PFSK-1 (cell line): ENCODE measurements around the gene TBXAS1.

Source experiments
- FOXP2 ChIP-seq: optimal IDR thresholded peaks from 2 replicates; pipeline ENCODE3; 2011; ENCODE audit warnings: borderline replicate concordance, control low read depth, inconsistent platforms; ENCODE audit not compliant: insufficient read depth; ENCODE audit errors: extremely low read length, extremely low read depth
- POLR2AphosphoS5 ChIP-seq: IDR thresholded peaks from 2 replicates; pipeline ENCODE4 v1.6.1; 2012; ENCODE audit warnings: low read depth, mild to moderate bottlenecking, control low read depth, low read length, moderate library complexity
- SIN3A ChIP-seq: IDR thresholded peaks from 2 replicates; pipeline ENCODE4 v1.6.1; 2012; ENCODE audit warnings: mild to moderate bottlenecking, low read length, moderate library complexity, borderline replicate concordance; ENCODE audit not compliant: insufficient read depth
- TAF1 ChIP-seq: IDR thresholded peaks from 2 replicates; pipeline ENCODE4 v1.6.1; 2012; ENCODE audit warnings: low read length, control low read depth, borderline replicate concordance; ENCODE audit not compliant: insufficient read depth
- TF ChIP-seq, protein P1 (sequence below), 2 experiments: IDR thresholded peaks; 2 replicates each; pipeline versions ENCODE4 v1.6.1 to v1.8.0; 2011 to 2012; ENCODE audit warnings: low read depth in 2 of 2, low read length in 2 of 2, control low read depth in 1 of 2, inconsistent platforms in 1 of 2, mild to moderate bottlenecking in 1 of 2, moderate library complexity in 1 of 2; ENCODE audit not compliant: insufficient read depth in 1 of 2

DNA sequence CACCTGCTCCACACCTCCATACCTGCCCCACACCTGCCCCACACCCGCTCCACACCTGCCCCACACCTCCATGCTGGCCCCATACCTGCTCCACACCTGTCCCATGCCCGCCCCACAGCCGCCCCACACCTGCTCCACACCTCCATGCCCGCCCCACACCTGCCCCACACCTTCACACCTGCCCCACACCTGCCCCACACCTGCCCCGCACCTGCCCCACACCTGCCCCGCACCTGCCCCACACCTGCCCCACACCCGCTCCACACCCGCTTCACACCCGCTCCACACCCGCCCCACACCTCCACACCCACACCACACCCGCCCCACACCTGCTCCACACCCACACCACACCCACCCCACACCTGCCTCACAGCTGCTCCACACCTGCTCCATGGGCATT lies 180.7 kb downstream of the TBXAS1 start:
- TF ChIP-seq POLR2AphosphoS5 (no peak), TAF1 (no peak), SIN3A (no peak), FOXP2 (no peak)
- TF ChIP-seq, protein P1, sequence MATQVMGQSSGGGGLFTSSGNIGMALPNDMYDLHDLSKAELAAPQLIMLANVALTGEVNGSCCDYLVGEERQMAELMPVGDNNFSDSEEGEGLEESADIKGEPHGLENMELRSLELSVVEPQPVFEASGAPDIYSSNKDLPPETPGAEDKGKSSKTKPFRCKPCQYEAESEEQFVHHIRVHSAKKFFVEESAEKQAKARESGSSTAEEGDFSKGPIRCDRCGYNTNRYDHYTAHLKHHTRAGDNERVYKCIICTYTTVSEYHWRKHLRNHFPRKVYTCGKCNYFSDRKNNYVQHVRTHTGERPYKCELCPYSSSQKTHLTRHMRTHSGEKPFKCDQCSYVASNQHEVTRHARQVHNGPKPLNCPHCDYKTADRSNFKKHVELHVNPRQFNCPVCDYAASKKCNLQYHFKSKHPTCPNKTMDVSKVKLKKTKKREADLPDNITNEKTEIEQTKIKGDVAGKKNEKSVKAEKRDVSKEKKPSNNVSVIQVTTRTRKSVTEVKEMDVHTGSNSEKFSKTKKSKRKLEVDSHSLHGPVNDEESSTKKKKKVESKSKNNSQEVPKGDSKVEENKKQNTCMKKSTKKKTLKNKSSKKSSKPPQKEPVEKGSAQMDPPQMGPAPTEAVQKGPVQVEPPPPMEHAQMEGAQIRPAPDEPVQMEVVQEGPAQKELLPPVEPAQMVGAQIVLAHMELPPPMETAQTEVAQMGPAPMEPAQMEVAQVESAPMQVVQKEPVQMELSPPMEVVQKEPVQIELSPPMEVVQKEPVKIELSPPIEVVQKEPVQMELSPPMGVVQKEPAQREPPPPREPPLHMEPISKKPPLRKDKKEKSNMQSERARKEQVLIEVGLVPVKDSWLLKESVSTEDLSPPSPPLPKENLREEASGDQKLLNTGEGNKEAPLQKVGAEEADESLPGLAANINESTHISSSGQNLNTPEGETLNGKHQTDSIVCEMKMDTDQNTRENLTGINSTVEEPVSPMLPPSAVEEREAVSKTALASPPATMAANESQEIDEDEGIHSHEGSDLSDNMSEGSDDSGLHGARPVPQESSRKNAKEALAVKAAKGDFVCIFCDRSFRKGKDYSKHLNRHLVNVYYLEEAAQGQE (IDR thresholded peaks at IDR 0.05; ENCODE audit: insufficient read depth in 1 of 2, low read depth in 2 of 2, low read length in 2 of 2) = no peak
